Heart left ventricle (tissue), 13 donors: ENCODE data around the gene SMIM21.

Experiments
- CTCF ChIP-seq, 12 donors: fragments of 200-600 bp; sonication (generic) in 4 of 12; IDR thresholded peaks; one replicate each; pipeline versions ENCODE4 v1.5.0 to v1.8.0; 2018 to 2022; ENCODE audit warnings: antibody characterized with exemption in 12 of 12, mild to moderate bottlenecking in 5 of 12
- POLR2A ChIP-seq, 2 donors: fragments of 450-650 bp; IDR thresholded peaks; one replicate each; pipeline ENCODE4 v1.6.1; 2017; ENCODE audit warnings: antibody characterized with exemption in 2 of 2, mild to moderate bottlenecking in 2 of 2, moderate library complexity in 2 of 2
- donor health status: ischemic (EF 13 %, LVEDD 7.1; RV severe dilation, severe dysfunction).
- donor health status: DM: no; HTN: yes; CAD: no.
- donor health status: DM: no; HTN: no; CAD: no.
- donor health status: ischemic (EF 25% LVEDD 6.9; RV normal size, moderate dysfunction).
- donor health status: ischemic (EF 25% LVEDD 5.7; RV mildly dilated, moderate dysfunction).
- donor health status: ischemic (EF 35%, LVEDD 5.7; RV mildly dilated, moderate dysfunction).
- donor health status: nonischemic (EF 11% LVEDD 7.7; RV severe dilation, severe dysfunction).
- donor health status: DM: yes; HTN: yes; CAD: no.
- donor health status: PGD.
- donor health status: ischemic (EF 29% LVEDD 5.4; RV normal size, mild dysfunction).
- donor health status: nonischemic (EF 23%, LVEDD 6.1; RV moderate dilation, normal function).

GRCh38 chr18:75422341-75422910 is 5.1 kb downstream of the SMIM21 start:
- TF ChIP-seq CTCF (IDR thresholded peaks at IDR 0.05), result no peak
- no peak for TF ChIP-seq POLR2A (IDR thresholded peaks at IDR 0.05)
